Dedifferentiated amniotic fluid mesenchymal stem cell (primary cell): ENCODE measurements around the gene LGSN.
"Not testable (repeated sequence)": the region's sequence is repeated elsewhere in the genome, so short reads cannot be mapped to it uniquely, and the experiment has no call there.

Experiments used
- DNase-seq: peaks from one replicate; pipeline ENCODE4 v3.0.0-alpha.2; 2016; ENCODE audit errors: extremely low spot score

Gene LGSN

DNA sequence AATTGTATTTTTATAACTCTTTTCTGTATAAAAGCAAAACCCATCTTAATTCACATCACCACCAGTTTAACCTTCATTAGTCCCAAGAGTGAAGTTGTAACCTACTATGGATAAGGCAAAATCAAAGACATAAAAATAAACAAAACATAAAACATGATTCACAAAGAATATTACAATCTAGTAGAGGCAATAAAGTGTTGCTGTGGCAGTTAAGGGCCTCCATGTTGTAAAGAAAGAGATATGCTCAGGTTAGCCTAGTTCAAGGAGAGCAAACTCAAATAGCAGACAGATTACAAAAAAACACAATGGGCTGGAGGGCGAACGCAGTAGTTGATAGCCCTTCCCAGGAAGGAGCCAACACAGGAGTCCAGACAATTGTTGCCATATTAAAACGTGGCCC, 13.4 kb downstream of the LGSN start:
- DNase-seq: no peak

DNA sequence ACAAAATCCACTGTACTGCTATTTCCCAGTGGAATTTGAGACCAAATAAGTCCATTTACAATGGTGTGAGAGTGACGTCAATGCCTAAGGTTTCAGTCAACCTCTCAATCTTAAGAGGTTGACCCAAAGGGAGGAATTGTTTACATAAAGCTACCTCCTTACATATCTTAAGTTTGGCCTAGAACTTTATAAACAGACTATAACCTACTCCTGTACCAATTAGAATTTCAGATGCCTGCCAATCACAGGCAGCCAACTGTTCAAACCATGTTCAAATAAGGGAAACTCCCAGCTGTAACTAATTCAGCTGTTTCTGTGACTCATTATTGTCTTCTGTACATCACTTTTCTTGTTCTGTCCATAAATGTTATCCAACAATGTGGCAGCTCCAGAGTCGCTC, 14.5 kb downstream of the LGSN start:
- no peak for DNase-seq

DNA sequence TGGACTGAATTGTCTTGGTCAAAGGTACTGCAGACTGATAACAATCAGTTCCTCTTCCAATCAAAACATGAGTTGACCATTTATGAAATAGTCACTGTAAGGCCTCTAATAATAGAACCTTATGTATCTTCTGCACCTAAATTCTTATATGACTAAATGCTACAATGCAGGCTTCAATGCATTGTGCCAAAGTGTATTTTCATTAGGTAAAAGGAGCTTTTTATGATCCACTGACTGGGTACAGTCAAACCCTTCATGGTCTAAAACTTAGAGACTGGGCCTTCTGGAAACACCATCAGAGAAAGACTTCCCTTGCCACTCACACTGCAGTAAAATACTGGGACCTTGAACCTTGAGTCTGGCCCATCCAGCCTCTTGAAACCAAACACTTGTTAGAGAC, 16.3 kb downstream of the LGSN start:
- no peak for DNase-seq

DNA sequence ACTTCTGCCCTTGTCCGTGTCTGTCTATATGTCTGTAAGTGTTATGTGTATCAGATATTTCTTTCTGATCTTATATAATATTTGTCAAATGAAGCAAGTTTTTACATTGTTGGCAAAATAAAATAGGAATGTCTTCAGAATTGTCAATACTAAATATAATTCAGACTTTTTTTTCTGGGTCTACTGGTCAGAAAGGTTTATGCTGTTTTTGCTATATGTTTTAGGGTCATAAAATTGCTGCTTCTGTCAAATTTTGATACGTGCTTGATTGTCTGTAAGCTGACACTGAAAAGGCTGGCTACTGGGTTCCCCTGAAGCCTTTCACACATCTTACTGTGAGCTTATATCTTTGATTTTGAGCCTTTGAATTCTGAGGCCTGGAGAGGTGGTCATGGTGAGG, 20.1 kb downstream of the LGSN start:
- no peak for DNase-seq

- no peak for DNase-seq
Measured at GRCh38 chr6:63295553-63296194, 24.1 kb downstream of the LGSN start.

- no peak for DNase-seq
Measured at GRCh38 chr6:63290492-63291058, 29.2 kb downstream of the LGSN start.

DNA sequence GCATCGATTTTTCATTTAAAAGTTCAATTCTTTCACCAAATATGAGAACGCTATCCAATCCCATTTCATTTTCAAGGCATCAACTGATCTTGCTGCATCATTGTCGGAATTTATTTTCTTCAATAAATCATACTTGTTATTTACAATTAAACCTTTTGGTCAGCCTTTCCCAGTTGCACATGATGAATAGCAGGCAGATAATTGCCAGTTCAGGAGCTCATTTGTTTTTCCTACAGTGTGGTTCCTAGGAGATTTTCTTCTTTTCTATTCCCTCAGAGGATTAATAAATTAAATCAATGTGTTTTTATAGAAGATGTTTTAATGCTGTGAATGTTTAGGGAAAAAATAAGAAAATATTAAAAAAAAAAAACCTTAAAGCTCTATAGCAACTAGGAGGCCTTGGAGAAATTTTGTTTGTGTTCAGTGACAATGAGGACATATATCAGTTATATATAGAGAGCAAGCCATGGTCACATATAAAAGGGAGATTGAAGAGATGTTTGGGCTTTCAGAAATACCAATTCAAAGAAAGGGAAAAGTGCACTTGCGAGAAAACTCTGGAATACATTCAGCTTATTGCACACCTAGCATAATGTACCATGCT, 30.4 kb downstream of the LGSN start:
- DNase-seq: no peak

DNA sequence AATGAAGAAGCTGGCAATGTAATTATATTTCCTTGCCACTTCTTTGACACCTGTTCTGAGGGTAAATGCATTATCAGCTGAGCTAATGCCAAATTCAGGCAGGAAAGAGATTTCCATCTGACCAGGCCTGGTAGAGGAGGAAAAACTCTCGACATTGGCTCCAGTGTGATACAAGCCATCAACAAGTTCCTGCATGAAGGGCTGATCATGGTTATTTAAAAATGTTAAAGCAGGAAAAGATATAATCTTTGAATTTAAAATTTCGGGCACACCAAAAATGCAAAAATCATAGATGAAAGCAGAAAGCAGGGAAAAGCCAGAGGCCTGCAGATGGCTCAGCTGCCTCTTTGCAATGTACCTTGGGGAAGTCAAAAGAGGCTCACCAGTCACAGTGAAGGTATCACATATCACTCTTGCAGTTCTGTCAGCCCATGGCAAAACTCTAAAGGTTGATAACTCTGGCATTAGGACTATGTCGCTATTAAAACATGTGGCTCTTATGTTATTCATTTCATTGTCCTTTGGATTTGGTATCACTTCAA, 39.1 kb downstream of the LGSN start:
- DNase-seq: no peak

DNA sequence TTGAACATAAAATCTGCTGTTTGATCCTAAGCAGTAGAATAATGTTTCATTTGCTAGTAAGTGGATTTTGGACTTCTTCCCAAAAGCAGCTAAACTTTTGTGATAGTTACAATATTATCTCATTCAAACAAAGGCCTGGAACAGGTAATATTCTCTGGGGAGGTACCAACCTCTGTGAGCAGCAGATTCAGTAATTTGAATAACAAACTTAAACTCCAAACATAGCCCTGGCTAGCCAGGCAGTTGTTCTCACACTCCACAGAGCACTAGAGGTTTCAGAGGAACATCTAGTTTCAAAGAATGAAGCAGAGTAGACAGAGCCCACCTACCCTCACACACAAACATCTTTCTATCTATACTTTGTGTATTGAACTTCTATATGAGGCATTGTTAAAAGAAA, 40.9 kb downstream of the LGSN start:
- no peak for DNase-seq

DNA sequence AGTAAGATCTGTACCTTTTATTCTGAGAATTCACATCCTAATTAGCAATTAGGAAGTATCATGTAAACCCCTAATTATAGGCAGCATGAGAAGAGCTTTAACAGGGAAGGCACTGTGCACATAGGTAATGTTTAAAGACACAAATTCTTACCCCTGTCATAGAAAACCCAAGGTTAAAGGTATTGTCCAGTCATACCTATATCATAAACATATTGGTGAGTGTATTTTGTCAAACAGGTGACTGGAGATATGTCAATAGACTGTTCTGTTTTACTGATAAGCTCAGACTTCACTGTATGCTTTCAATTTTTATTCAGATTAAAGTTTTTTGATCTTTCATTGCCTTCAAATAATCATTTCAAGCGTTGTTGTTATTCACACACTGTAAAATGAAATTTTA, 43.8 kb downstream of the LGSN start:
- no peak for DNase-seq

DNA sequence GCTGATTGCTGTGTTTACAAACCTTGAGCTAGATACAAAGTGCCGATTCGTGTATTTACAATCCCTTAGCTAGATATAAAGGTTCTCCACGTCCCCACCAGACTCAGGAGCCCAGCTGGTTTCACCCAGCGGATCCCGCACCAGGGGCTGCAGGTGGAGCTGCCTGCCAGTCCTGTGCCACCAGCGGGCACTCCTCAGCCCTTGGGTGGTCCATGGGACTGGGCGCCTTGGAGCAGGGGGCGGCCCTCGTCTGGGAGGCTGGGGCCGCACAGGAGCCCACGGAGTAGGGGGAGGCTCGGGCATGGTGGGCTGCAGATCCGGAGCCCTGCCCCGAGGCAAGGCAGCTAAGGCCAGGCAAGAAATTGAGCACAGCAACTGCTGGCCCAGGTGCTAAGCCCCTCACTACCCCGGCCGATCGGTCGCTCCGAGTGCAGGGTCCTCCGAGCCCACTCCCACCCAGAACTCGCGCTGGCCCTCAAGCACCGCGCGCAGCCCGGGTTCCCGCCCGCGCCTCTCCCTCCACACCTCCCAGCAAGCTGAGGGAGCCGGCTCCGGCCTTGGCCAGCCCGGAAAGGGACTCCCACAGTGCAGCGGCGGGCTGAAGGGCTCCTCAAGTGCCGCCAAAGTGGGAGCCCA, 44.9 kb downstream of the LGSN start:
- DNase-seq: not testable (repeated sequence)

- DNase-seq: peak; percentile 34
Measured at GRCh38 chr6:63272397-63272796, 47.4 kb downstream of the LGSN start.

GRCh38 chr6:63269470-63269869, 50.3 kb downstream of the LGSN start:
- DNase-seq: no peak

DNA sequence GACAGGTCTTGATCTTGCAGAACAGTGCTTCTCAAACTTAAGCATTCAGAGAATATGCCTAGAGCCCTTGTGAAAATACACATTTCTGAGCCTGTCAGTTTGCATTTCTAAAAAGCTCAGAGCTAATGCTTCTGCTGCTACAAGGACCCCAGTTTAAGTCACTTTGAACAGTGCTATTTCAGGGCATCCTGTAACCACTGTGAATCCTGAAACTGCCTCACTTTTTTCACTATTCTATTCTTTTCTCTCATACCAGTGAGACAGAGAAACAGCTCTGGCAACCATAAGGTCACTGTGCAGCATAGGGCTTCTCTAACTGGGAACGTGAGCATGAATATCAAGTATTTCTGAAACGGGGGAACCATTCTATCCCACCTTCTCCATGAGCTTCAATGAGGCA, 51.2 kb downstream of the LGSN start:
- no peak for DNase-seq

DNA sequence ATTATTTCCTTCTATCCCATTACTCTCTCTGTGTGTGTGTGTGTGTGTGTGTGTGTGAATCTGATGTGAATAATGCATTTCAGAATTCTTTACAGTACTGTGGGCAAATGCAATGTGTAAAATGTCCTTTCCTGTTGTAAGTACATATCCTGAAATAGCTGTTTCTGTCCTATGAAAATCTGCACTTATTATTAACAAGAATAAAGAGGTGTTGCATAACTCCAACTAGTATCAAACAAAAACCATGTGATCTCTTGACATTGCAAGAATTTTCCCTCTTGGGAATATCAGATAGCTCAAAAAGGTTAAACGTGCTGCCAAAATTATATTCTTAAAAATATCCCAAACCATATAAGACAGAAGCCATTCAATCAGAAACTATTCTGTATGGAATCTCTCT, 52.0 kb downstream of the LGSN start:
- no peak for DNase-seq

DNA sequence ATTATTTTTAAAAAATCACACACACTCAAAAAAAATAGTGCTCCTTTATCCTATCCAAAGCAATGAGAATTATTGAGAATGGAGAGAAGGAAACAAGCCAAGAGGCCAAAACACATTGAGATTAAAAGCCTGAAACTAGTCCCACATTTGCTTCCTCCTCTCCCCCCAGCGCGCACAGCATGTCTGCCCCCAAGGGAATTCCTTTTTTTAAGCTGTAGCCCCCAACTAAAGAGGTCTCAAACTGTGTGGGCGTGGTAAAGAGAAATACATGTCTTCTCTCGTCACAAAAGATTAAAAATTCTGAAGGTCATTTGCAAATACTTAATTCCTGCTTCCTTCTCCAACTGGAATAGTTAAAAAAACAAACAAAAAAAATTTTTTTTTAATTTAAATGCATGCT, 52.7 kb downstream of the LGSN start:
- no peak for DNase-seq

GRCh38 chr6:63263444-63263843, 56.3 kb downstream of the LGSN start:
- no peak for DNase-seq

GRCh38 chr6:63261820-63262219, 58.0 kb downstream of the LGSN start:
- DNase-seq: no peak

DNA sequence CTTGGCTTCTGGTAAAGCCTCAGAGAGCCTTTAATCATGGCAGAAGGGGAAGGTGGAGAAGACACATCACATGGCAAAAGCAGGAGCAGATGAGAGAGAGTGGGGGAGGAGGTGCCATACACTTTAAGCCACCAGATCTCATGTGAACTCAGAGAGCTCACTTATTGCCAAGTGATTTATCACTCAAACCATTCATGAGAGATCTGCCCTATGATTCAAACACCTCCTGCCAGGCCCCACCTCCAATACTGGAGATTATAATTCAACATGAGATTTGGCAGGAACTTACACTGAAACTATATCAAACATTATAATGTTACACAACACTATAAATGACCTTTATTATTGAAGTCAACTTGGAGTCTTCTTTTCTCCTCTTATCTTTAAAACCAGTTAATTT, 60.6 kb downstream of the LGSN start:
- no peak for DNase-seq

DNA sequence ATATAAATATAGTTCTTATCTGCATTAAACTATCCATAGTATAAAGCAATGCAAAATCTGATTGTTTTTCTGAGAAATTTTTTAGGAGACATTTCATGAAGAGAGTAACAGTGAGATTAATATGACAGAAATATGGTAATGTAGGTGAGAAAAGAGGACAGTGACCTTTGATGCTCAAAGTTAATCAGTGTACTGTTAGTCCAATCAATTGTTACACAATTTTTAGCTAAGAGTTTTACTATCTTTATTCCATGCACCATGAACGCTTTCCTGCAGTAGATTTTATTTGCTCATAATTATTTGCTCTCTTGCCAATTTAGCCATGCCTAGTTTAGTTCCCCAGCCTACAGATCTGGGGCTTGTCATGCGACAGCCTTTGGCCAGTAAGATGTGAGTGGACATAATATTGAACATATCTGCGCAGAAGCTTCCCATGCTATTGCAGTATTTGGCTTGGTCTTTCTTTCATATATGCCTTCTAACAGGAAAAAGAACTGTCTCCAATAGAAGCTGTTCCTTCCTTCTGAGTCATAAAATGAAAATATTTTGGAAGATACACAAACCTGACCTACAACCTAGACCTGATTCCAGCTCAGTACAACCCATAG, 69.8 kb downstream of the LGSN start:
- DNase-seq: no peak

DNA sequence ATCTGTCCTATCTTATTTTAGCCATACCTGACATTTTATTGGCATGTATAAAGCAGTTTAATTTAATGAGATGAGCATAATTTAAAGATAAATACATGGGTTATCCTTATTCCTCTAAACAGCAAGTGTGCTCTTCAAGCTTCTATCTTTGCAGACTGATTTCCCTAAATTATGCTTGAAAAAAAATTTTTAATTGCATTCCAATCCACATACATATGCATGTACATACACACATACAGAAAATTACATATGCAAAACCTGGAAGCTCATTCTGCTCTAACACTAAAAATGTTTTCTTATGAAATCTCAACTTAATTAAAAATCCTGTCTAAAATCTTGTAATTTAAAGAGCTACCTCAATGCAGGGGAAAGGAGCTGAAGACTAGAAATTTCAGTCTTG, 73.2 kb downstream of the LGSN start:
- no peak for DNase-seq

DNA sequence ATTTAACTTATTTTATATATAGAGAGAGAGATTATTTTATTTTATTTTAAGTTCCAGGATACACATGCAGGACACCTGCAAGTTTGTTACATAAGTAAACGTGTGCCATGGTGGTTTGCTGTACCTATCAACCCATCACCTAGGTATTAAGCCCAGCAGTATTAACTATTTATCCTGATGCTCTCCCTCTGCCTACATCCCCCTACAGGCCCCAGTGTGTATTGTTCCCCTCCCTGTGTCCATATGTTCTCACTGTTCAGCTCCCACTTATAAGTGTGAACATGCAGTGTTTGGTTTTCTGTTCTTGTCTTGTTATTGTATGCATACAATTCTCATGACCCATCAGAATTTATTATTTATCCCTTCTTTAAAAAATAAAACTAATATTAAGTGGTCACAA, 73.9 kb downstream of the LGSN start:
- no peak for DNase-seq

DNA sequence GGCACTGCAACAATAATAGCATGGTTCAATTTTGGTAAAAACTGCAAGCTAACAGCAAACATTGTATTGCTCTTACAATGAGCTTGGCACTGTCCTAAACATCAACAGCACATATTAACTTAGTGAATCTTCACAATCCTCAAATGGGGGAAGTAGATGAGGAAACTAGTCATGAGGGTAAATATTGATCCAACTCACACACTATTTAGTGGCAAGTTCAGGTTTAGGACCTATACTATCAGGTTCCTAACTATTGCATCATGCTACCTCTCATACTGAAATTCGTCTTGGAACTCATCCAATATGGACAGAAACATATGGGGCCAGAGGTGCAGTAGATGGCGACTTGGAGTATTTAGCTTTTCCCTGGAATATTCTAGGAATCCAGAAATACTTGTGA, 74.4 kb downstream of the LGSN start:
- no peak for DNase-seq
